Mucosa of gallbladder (tissue), 1 donor: Measurements from ENCODE around the gene RIPK3. TPM values are rescaled to one million over a fixed set of nuclear protein-coding genes. Genes with fewer than 3 reads are reported as not detected.

Experiments used
- total RNA-seq: library from RNA; stranded (reverse); gene quantifications from one replicate; pipeline ENCODE4 v1.2.1, GENCODE V29; 2021
- donor health status: DM: no; HTN: no; CAD: no.

The RIPK3 gene
- total RNA-seq, 1 donor from 2014 or later: 56.5 TPM

Other genes with a start within 250 kb of the RIPK3 start
- 28.9 TPM for gene PCK2, start 245.7 kb downstream of the RIPK3 start, total RNA-seq
- gene DCAF11, start 225.2 kb downstream of the RIPK3 start, total RNA-seq: 91.8 TPM
- gene NRL, start 225.0 kb downstream of the RIPK3 start, total RNA-seq: 2.8 TPM
- gene FITM1, start 209.3 kb downstream of the RIPK3 start, total RNA-seq: 0.81 TPM
- 161 TPM for gene PSME1, start 203.8 kb downstream of the RIPK3 start, total RNA-seq
- 24.0 TPM for gene EMC9, start 198.4 kb downstream of the RIPK3 start, total RNA-seq
- gene PSME2, start 193.4 kb downstream of the RIPK3 start, total RNA-seq: 106 TPM
- gene RNF31, start 192.5 kb downstream of the RIPK3 start, total RNA-seq: 60.7 TPM
- gene IRF9, start 178.7 kb downstream of the RIPK3 start, total RNA-seq: 148 TPM
- gene REC8, start 167.9 kb downstream of the RIPK3 start, total RNA-seq: 208 TPM
- 23.0 TPM for gene IPO4, start 151.2 kb downstream of the RIPK3 start, total RNA-seq
- gene TM9SF1, start 144.6 kb downstream of the RIPK3 start, total RNA-seq: 94.1 TPM
- 0.40 TPM for gene TSSK4, start 134.3 kb downstream of the RIPK3 start, total RNA-seq
- gene CHMP4A, start 126.5 kb downstream of the RIPK3 start, total RNA-seq: 53.0 TPM
- gene MDP1, start 123.9 kb downstream of the RIPK3 start, total RNA-seq: 20.3 TPM
- 121 TPM for gene NEDD8, start 107.6 kb downstream of the RIPK3 start, total RNA-seq
- 91.6 TPM for gene GMPR2, start 107.1 kb downstream of the RIPK3 start, total RNA-seq
- gene TINF2, start 97.4 kb downstream of the RIPK3 start, total RNA-seq: 61.8 TPM
- 3.0 TPM for gene TGM1, start 76.8 kb downstream of the RIPK3 start, total RNA-seq
- gene RABGGTA, start 68.4 kb downstream of the RIPK3 start, total RNA-seq: 36.0 TPM
- gene DHRS1, start 40.2 kb downstream of the RIPK3 start, total RNA-seq: 39.2 TPM
- gene NOP9, start 40.1 kb downstream of the RIPK3 start, total RNA-seq: 24.7 TPM
- gene CIDEB, start 32.0 kb downstream of the RIPK3 start, total RNA-seq: 25.6 TPM
- gene LTB4R2, start 29.9 kb downstream of the RIPK3 start, total RNA-seq: 6.1 TPM
- 6.5 TPM for gene LTB4R, start 28.5 kb downstream of the RIPK3 start, total RNA-seq
- gene ADCY4, start 4.9 kb downstream of the RIPK3 start, total RNA-seq: 29.0 TPM
- 148 TPM for gene NFATC4, start 28.2 kb upstream of the RIPK3 start, total RNA-seq
- 30.6 TPM for gene NYNRIN, start 59.0 kb upstream of the RIPK3 start, total RNA-seq
- gene CBLN3, start 89.7 kb upstream of the RIPK3 start, total RNA-seq: 14.0 TPM
- gene KHNYN, start 90.0 kb upstream of the RIPK3 start, total RNA-seq: 93.4 TPM
- 64.8 TPM for gene SDR39U1, start 102.8 kb upstream of the RIPK3 start, total RNA-seq
- gene CMA1, start 168.3 kb upstream of the RIPK3 start, total RNA-seq: 0.29 TPM
- gene CTSG, start 236.3 kb upstream of the RIPK3 start, total RNA-seq: 4.9 TPM